BJ (cell line): ENCODE results near the gene FBXW8. TPM values are rescaled to one million over a fixed set of nuclear protein-coding genes. Genes with fewer than 3 reads are reported as not detected.

ENCODE experiments used
- CTCF ChIA-PET: fragments of 350-600 bp; formaldehyde crosslinking; extraction: SDS; loops from one replicate; lab custom pipeline; 2021; ENCODE audit warnings: antibody characterized with exemption, inconsistent platforms; lab: Yijun Ruan, JAX
- POLR2A ChIA-PET: fragments of 300-600 bp; sonication (Branson Sonifier 250); formaldehyde crosslinking; extraction: SDS; loops from one replicate; lab custom pipeline; 2021; ENCODE audit warnings: antibody characterized with exemption; lab: Charles Lee
- DNase-seq: peaks from one replicate; pipeline ENCODE4 v3.0.0-alpha.2; 2011; ENCODE audit warnings: low read depth
- H3K27me3 ChIP-seq: 2 replicates; pipeline ENCODE4 v1.6.0; 2011; ENCODE audit warnings: low read length; ENCODE audit not compliant: control insufficient read depth, insufficient read depth
- H3K36me3 ChIP-seq: 2 replicates; pipeline ENCODE4 v1.5.1; 2011; ENCODE audit warnings: low read length; ENCODE audit not compliant: control insufficient read depth, insufficient read depth
- H3K4me3 ChIP-seq: 2 replicates; pipeline ENCODE4 v1.5.1; 2011; ENCODE audit warnings: low read depth, mild to moderate bottlenecking, control low read depth, low read length
- CTCF ChIP-seq: IDR thresholded peaks from 2 replicates; pipeline ENCODE4 v1.5.1; 2011; ENCODE audit warnings: low read depth, mild to moderate bottlenecking, control low read depth, inconsistent platforms, low read length, moderate library complexity; ENCODE audit not compliant: insufficient read depth
- polyA plus RNA-seq: library from polyadenylated mRNA; depleted of rRNA; stranded (reverse); fragments of >200 nt; gene quantifications from 2 replicates; pipeline ENCODE4 v1.2.3, GENCODE V29; 2011

FBXW8 gene
- polyA plus RNA-seq, 1 experiment = 27.3 TPM

GRCh38 chr12:116943419-116944372 lies 32.9 kb downstream of the FBXW8 start:
- no peak for DNase-seq
- TF ChIP-seq CTCF = no peak
- POLR2A ChIA-PET = no interaction called here
- Histone ChIP-seq H3K27me3 (no peaks in the 10 kb centered on the region), H3K36me3 (peaks cover 9% of the 10 kb centered on the region), H3K4me3 (no peak overlapping the region)
- CTCF ChIA-PET = interaction anchor here (0.6 to 1.3 kb wide), 2 partner anchors 11 to 1534 kb away, joined by 3 to 4 read pairs; no protein-coding TSS in a partner anchor

- no peak overlapping the region for H3K4me3 ChIP-seq
- TF ChIP-seq CTCF = no peak
- no peak for DNase-seq
- POLR2A ChIA-PET = no interaction called here
- H3K36me3 ChIP-seq = peaks cover 13% of the 10 kb centered on the region
- H3K27me3 ChIP-seq = no peaks in the 10 kb centered on the region
- CTCF ChIA-PET = interaction anchor here (1.0 kb wide), 1 partner anchor 248 kb away, joined by 3 read pairs; no protein-coding TSS in a partner anchor
Measured at GRCh38 chr12:116945886-116946550, 35.3 kb downstream of the FBXW8 start.

GRCh38 chr12:116948298-116948697 lies 37.5 kb downstream of the FBXW8 start:
- no peak for DNase-seq
- CTCF ChIA-PET = no interaction called here
- TF ChIP-seq CTCF = no peak
- no peaks in the 10 kb centered on the region for H3K27me3 ChIP-seq
- peaks cover 13% of the 10 kb centered on the region for H3K36me3 ChIP-seq
- H3K4me3 ChIP-seq = no peak overlapping the region
- POLR2A ChIA-PET = no interaction called here

- ChIA-PET CTCF (no interaction called here), POLR2A (interaction anchor here (0.6 kb wide), 1 partner anchor 31 kb away, joined by 3 read pairs; no protein-coding TSS in a partner anchor)
- no peak for TF ChIP-seq CTCF
- DNase-seq = no peak
- H3K27me3 ChIP-seq = no peaks in the 10 kb centered on the region
- H3K4me3 ChIP-seq = no peak overlapping the region
- H3K36me3 ChIP-seq = peaks cover 9% of the 10 kb centered on the region
Measured at GRCh38 chr12:116950628-116951325, 40.0 kb downstream of the FBXW8 start.
